Panc1 (cell line): ENCODE data around the gene PRPF19. TPM values are rescaled to one million over a fixed set of nuclear protein-coding genes. Genes with fewer than 3 reads are reported as not detected.

ENCODE experiments used
- ATAC-seq: fragments of 200-7000 bp; cut with Tn5 transposase; 2 replicates; pipeline ENCODE4 v1.9.1; 2020; ENCODE audit warnings: mild to moderate bottlenecking, moderate library complexity
- BruUV-seq: library from RNA; stranded (reverse); fragments of 400-500 nt; replicated peaks from 2 replicates; lab custom pipeline; 2021; lab: Mats Ljungman, UMichigan
- CTCF ChIA-PET: fragments of 300-600 bp; sonication (Branson Sonifier 250); formaldehyde crosslinking; loops from one replicate; lab custom pipeline; 2022; ENCODE audit warnings: antibody characterized with exemption; lab: Charles Lee
- POLR2A ChIA-PET: fragments of 300-600 bp; sonication (Branson Sonifier 250); formaldehyde crosslinking; loops from one replicate; lab custom pipeline; 2022; ENCODE audit warnings: antibody characterized with exemption; lab: Charles Lee
- DNase-seq: peaks from one replicate; pipeline ENCODE4 v3.0.0-alpha.2; 2010; ENCODE audit warnings: low read depth, low spot score
- H3K27ac ChIP-seq: 2 replicates; pipeline ENCODE4 v1.5.1; 2011; ENCODE audit warnings: mild to moderate bottlenecking, low read length, inconsistent platforms
- H3K27me3 ChIP-seq: fragments of 200-500 bp; sonication (Bioruptor generic); 2 replicates; pipeline ENCODE4 v1.6.0; 2014; ENCODE audit warnings: low read length, inconsistent platforms; ENCODE audit not compliant: control insufficient read depth, insufficient read depth
- H3K36me3 ChIP-seq: fragments of 200-500 bp; sonication (Bioruptor generic); 2 replicates; pipeline ENCODE4 v1.5.1; 2014; ENCODE audit warnings: inconsistent platforms, mild to moderate bottlenecking, low read length, moderate library complexity; ENCODE audit not compliant: control insufficient read depth, insufficient read depth
- H3K4me1 ChIP-seq: 2 replicates; pipeline ENCODE4 v1.5.1; 2011; ENCODE audit warnings: inconsistent platforms, mild to moderate bottlenecking, low read length, moderate library complexity; ENCODE audit not compliant: control insufficient read depth, insufficient read depth
- H3K4me3 ChIP-seq, 2 experiments: 2 replicates each; pipeline ENCODE4 v1.5.1; 2011 to 2012; ENCODE audit warnings: low read depth in 2 of 2, low read length in 2 of 2, mild to moderate bottlenecking in 2 of 2, inconsistent platforms in 1 of 2, moderate library complexity in 1 of 2
- H3K9me3 ChIP-seq: fragments of 200-500 bp; sonication (Bioruptor generic); 2 replicates; pipeline ENCODE4 v1.5.1; 2014; ENCODE audit warnings: low read depth, mild to moderate bottlenecking, inconsistent platforms, low read length, moderate library complexity; ENCODE audit not compliant: control insufficient read depth, insufficient read depth
- CTCF ChIP-seq: fragments of 450-650 bp; IDR thresholded peaks from 2 replicates; pipeline ENCODE4 v1.5.1; 2017; ENCODE audit warnings: mild to moderate bottlenecking
- POLR2AphosphoS5 ChIP-seq: IDR thresholded peaks from 2 replicates; pipeline ENCODE4 v1.6.1; 2012; ENCODE audit warnings: mild to moderate bottlenecking, low read depth, low read length, moderate library complexity
- SIN3A ChIP-seq: IDR thresholded peaks from 2 replicates; pipeline ENCODE4 v1.6.1; 2012; ENCODE audit warnings: low read depth, mild to moderate bottlenecking, low read length, moderate library complexity, borderline replicate concordance; ENCODE audit not compliant: insufficient read depth
- TCF7L2 ChIP-seq: IDR thresholded peaks from 2 replicates; pipeline ENCODE4 v1.6.1; 2011; ENCODE audit warnings: mild to moderate bottlenecking, low read depth, low read length, inconsistent platforms
- in situ Hi-C: cut with HindIII; loops from 2 replicates; pipeline ENCODE4 v1.10.0; 2016; ENCODE audit warnings: low sequenced_read_pairs, low pct_unique_long_range_greater_than_20kb
- intact Hi-C: fragments of 100-400 bp; cut with micrococcal nuclease; formaldehyde crosslinking; loops from one replicate; pipeline ENCODE4 v1.10.0; 2022; ENCODE audit not compliant: unreplicated experiment
- total RNA-seq: library from RNA; stranded (reverse); gene quantifications from one replicate; pipeline ENCODE4 v1.2.1, GENCODE V29; 2021; ENCODE audit not compliant: unreplicated experiment
- TF ChIP-seq, protein P1 (sequence below), 2 experiments: IDR thresholded peaks; 2 replicates each; pipeline ENCODE4 v1.6.1; 2011 to 2012; ENCODE audit warnings: low read depth in 2 of 2, control low read depth in 1 of 2, low read length in 1 of 2, mild to moderate bottlenecking in 1 of 2, moderate library complexity in 1 of 2; ENCODE audit not compliant: insufficient read depth in 1 of 2

Gene PRPF19
- total RNA-seq, 1 experiment from 2014 or later = 149 TPM

DNA sequence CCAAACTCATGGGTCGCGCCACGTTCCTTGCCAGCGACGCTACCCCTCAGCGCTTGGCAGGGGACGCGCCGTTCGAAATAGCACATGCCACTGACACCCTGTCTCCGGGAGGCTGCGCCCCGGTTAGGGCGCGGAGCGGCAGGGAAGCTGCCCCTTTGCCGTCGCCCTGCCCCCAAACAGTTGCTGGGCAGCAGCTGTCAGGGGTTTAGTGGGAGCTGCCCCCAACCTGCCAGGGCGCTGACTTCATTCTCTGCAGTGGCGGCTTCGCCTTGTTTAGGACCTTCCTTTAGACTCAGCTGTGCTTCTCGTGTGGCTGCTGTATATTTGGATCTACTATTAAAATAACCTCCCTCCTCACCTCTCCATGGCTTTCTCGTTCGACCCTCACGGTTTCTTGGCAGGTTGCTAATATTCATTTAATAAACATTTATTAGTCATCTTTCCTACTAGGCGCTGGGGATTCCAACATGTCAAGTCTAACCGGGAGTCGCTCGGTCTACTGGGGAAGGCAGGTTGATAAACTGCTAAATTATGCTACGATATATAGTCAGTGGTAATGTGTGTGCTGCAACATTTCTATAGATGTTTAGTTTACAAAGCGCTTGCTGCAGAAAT, 8.4 kb upstream of the PRPF19 start:
- Histone ChIP-seq H3K9me3 (no peaks in the 10 kb centered on the region), H3K4me1 (peaks cover 15% of the 10 kb centered on the region), H3K27ac (peak overlapping the region; percentile 97), H3K27me3 (no peaks in the 10 kb centered on the region), H3K36me3 (no peaks in the 10 kb centered on the region; the same call in 1 of the 2 replicates), H3K4me3 (peak overlapping the region; percentile 69 to 79)
- ATAC-seq = peak; percentile 35
- TF ChIP-seq POLR2AphosphoS5 (no peak), TCF7L2 (no peak), SIN3A (no peak; the same call in 1 of the 2 replicates), CTCF (no peak)
- TF ChIP-seq, protein P1, sequence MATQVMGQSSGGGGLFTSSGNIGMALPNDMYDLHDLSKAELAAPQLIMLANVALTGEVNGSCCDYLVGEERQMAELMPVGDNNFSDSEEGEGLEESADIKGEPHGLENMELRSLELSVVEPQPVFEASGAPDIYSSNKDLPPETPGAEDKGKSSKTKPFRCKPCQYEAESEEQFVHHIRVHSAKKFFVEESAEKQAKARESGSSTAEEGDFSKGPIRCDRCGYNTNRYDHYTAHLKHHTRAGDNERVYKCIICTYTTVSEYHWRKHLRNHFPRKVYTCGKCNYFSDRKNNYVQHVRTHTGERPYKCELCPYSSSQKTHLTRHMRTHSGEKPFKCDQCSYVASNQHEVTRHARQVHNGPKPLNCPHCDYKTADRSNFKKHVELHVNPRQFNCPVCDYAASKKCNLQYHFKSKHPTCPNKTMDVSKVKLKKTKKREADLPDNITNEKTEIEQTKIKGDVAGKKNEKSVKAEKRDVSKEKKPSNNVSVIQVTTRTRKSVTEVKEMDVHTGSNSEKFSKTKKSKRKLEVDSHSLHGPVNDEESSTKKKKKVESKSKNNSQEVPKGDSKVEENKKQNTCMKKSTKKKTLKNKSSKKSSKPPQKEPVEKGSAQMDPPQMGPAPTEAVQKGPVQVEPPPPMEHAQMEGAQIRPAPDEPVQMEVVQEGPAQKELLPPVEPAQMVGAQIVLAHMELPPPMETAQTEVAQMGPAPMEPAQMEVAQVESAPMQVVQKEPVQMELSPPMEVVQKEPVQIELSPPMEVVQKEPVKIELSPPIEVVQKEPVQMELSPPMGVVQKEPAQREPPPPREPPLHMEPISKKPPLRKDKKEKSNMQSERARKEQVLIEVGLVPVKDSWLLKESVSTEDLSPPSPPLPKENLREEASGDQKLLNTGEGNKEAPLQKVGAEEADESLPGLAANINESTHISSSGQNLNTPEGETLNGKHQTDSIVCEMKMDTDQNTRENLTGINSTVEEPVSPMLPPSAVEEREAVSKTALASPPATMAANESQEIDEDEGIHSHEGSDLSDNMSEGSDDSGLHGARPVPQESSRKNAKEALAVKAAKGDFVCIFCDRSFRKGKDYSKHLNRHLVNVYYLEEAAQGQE (IDR thresholded peaks at IDR 0.05; ENCODE audit: insufficient read depth in 1 of 2, low read depth in 2 of 2, low read length in 1 of 2) = no peak
- CTCF ChIA-PET = interaction anchor here (1.0 kb wide), 1 partner anchor 212 kb away, joined by 3 read pairs; no protein-coding TSS in a partner anchor
- in situ Hi-C loops = no loop called here
- DNase-seq = no peak
- intact Hi-C loops = no loop called here
- POLR2A ChIA-PET = no interaction called here
- BruUV-seq = no TSS peak

DNA sequence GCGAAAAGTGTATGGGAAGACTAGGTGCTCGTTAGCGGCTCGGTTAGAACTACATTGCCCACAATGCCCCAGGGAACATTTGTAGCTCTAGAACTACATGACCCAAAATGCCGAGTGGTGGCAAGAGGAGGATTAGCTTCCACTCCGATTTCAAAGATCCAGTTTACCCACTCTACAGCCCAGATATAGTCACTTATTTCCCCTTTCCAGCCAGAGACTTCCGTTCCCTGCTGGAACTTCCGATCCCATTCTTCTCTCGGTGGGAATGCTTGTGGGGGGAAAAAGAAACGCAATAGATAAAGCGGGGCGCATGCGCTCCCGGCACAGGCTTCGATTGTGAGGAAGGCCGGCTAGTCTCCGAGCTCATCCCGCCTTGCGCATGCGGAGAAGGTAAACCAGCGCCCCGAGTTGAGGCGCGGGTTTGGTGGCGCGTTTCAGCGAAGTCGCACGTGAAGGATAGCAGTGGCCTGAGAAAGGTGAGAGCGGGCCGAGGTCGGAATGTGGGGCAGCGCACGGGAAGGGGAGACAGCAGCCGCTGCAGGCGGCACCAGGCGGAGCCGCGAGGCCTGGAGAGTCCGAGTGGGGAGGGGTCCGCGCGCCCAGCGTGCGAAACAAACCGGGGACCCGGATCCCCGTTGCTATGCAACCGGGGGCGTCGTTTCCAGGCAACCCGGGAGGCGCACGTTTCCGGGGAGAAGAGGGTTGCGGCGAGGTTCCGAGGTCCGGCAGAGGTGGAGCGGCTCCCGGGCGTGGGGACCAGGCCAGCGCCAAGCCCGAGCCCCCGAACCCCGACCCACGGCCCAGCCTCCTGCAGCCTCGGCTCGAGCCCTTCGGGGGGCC, 7.6 kb upstream of the PRPF19 start, which contains the start of gene TMEM109:
Gene TMEM109, plus strand, starts transcription at position 366 of the 840 bp plus-strand sequence. CDS start 5,536 bp downstream, outside the sequence.
- in situ Hi-C loops = no loop called here
- ATAC-seq (peak; percentile 90), DNase-seq (peak; percentile 79)
- POLR2A ChIA-PET = no interaction called here
- BruUV-seq = TSS peak; percentile 79
- Histone ChIP-seq H3K9me3 (no peaks in the 10 kb centered on the region), H3K4me1 (peaks cover 15% of the 10 kb centered on the region), H3K36me3 (no peaks in the 10 kb centered on the region), H3K27ac (peak within 1 kb of the TSS; percentile 97), H3K27me3 (0 out of 2 replicates have a peak, but pooled peaks cover 3% of the 10 kb centered on the region), H3K4me3 (peak within 1 kb of the TSS; percentile 69 to 79)
- intact Hi-C loops = no loop called here
- no peak for TF ChIP-seq CTCF
- TF ChIP-seq, protein P1 (IDR thresholded peaks at IDR 0.05; ENCODE audit: insufficient read depth in 1 of 2, low read depth in 2 of 2, low read length in 1 of 2) = no peak
- TF ChIP-seq TCF7L2 = no peak
- peak; percentile 48; the same call in 1 of the 2 replicates for TF ChIP-seq POLR2AphosphoS5
- peak; percentile 78; the same call in 1 of the 2 replicates for TF ChIP-seq SIN3A
- CTCF ChIA-PET = interaction anchor here (0.6 kb wide), 2 partner anchors 14 to 234 kb away, joined by 3 read pairs; no protein-coding TSS in a partner anchor
